H9 (cell line): ENCODE measurements around the gene GAK. TPM values are rescaled to one million over a fixed set of nuclear protein-coding genes. Genes with fewer than 3 reads are reported as not detected.

Experiments
- DNase-seq: peaks from one replicate; pipeline ENCODE4 v3.0.0-alpha.2; 2017
- H2AFZ ChIP-seq: one replicate; pipeline ENCODE4 v1.6.1; 2013; ENCODE audit warnings: mild to moderate bottlenecking, low read length, control low read depth, moderate library complexity
- H2AK5ac ChIP-seq: 2 replicates; pipeline ENCODE4 v1.6.1; 2013; ENCODE audit warnings: low read length, control low read depth, mixed read lengths; ENCODE audit not compliant: insufficient read length
- H2BK120ac ChIP-seq: one replicate; pipeline ENCODE4 v1.6.1; 2013; ENCODE audit warnings: low read depth, mild to moderate bottlenecking, low read length, control low read depth, inconsistent platforms; ENCODE audit not compliant: poor library complexity, severe bottlenecking
- H2BK12ac ChIP-seq: 2 replicates; pipeline ENCODE4 v1.6.1; 2013; ENCODE audit warnings: low read length, control low read depth, mixed read lengths, low read depth; ENCODE audit not compliant: insufficient read length
- H2BK15ac ChIP-seq: 2 replicates; pipeline ENCODE4 v1.6.1; 2013; ENCODE audit warnings: low read depth, low read length, control low read depth
- H2BK20ac ChIP-seq: one replicate; pipeline ENCODE4 v1.6.1; 2013; ENCODE audit warnings: low read depth, mild to moderate bottlenecking, low read length, control low read depth, inconsistent platforms; ENCODE audit not compliant: poor library complexity, severe bottlenecking
- H2BK5ac ChIP-seq: 2 replicates; pipeline ENCODE4 v1.6.1; 2013; ENCODE audit warnings: low read length, control low read depth, mixed read lengths; ENCODE audit not compliant: insufficient read length
- H3K14ac ChIP-seq: 2 replicates; pipeline ENCODE4 v1.6.1; 2013; ENCODE audit warnings: low read length, control low read depth; ENCODE audit not compliant: insufficient read depth
- H3K18ac ChIP-seq: 2 replicates; pipeline ENCODE4 v1.6.1; 2013; ENCODE audit warnings: low read depth, mild to moderate bottlenecking, mixed read lengths, low read length, control low read depth; ENCODE audit not compliant: insufficient read length
- H3K23ac ChIP-seq: 2 replicates; pipeline ENCODE4 v1.6.1; 2013; ENCODE audit warnings: low read length, control low read depth, mixed read lengths, low read depth; ENCODE audit not compliant: insufficient read length
- H3K23me2 ChIP-seq: 2 replicates; pipeline ENCODE4 v1.6.1; 2013; ENCODE audit warnings: low read depth, mild to moderate bottlenecking, mixed read lengths, low read length, control low read depth; ENCODE audit not compliant: insufficient read length, poor library complexity, severe bottlenecking
- H3K27ac ChIP-seq: 2 replicates; pipeline ENCODE4 v1.5.1; 2013; ENCODE audit warnings: low read length, control low read depth, mixed read lengths, low read depth; ENCODE audit not compliant: insufficient read length
- H3K27me3 ChIP-seq: 2 replicates; pipeline ENCODE4 v1.6.1; 2013; ENCODE audit warnings: low read length, control low read depth, inconsistent platforms; ENCODE audit not compliant: insufficient read depth
- H3K4ac ChIP-seq: 2 replicates; pipeline ENCODE4 v1.6.1; 2013; ENCODE audit warnings: low read depth, mild to moderate bottlenecking, control low read depth, inconsistent platforms, low read length, moderate library complexity
- H3K4me1 ChIP-seq: 2 replicates; pipeline ENCODE4 v1.6.1; 2013; ENCODE audit warnings: low read length, control low read depth, inconsistent platforms; ENCODE audit not compliant: insufficient read depth
- H3K4me2 ChIP-seq: 2 replicates; pipeline ENCODE4 v1.6.1; 2013; ENCODE audit warnings: low read length, control low read depth, mixed read lengths; ENCODE audit not compliant: insufficient read length, insufficient read depth
- H3K56ac ChIP-seq: 2 replicates; pipeline ENCODE4 v1.6.1; 2013; ENCODE audit warnings: low read depth, mild to moderate bottlenecking, mixed read lengths, low read length, control low read depth; ENCODE audit not compliant: insufficient read length
- H3K79me1 ChIP-seq: 2 replicates; pipeline ENCODE4 v1.6.1; 2013; ENCODE audit warnings: low read depth, mild to moderate bottlenecking, moderate library complexity, low read length, control low read depth, inconsistent platforms; ENCODE audit not compliant: insufficient read depth, poor library complexity, severe bottlenecking
- H3K79me2 ChIP-seq: 2 replicates; pipeline ENCODE4 v1.6.1; 2013; ENCODE audit warnings: low read length, control low read depth, inconsistent platforms; ENCODE audit not compliant: insufficient read depth
- H3K9ac ChIP-seq: 2 replicates; pipeline ENCODE4 v1.6.1; 2013; ENCODE audit warnings: low read length, control low read depth, mixed read lengths; ENCODE audit not compliant: insufficient read length; ENCODE audit errors: extremely low read depth
- H3K9me3 ChIP-seq: one replicate; pipeline ENCODE4 v1.6.1; 2013; ENCODE audit warnings: low read depth, low read length, inconsistent platforms; ENCODE audit not compliant: control insufficient read depth
- H3T11ph ChIP-seq: one replicate; pipeline ENCODE4 v1.6.1; 2013; ENCODE audit warnings: mild to moderate bottlenecking, low read length, control low read depth, inconsistent platforms
- H4K20me1 ChIP-seq: one replicate; pipeline ENCODE4 v1.6.1; 2013; ENCODE audit not compliant: control insufficient read depth, insufficient read length, insufficient read depth
- H4K5ac ChIP-seq: 2 replicates; pipeline ENCODE4 v1.6.1; 2013; ENCODE audit warnings: low read depth, mild to moderate bottlenecking, mixed read lengths, low read length, control low read depth; ENCODE audit not compliant: insufficient read length
- H4K8ac ChIP-seq: replicated peaks from 2 replicates; pipeline ENCODE4 v1.6.1; 2013; ENCODE audit warnings: low read length, control low read depth, mixed read lengths, low read depth; ENCODE audit not compliant: insufficient read length
- H4K91ac ChIP-seq: 2 replicates; pipeline ENCODE4 v1.6.1; 2013; ENCODE audit warnings: low read depth, mild to moderate bottlenecking, moderate library complexity, mixed read lengths, low read length, control low read depth; ENCODE audit not compliant: insufficient read length
- H3K27ac Mint-ChIP-seq, 3 experiments: 2 replicates in 2 of 3; 3 replicates in 1 of 3; pipeline ENCODE4 v1.8.0; 2020 to 2021; ENCODE audit warnings: mixed read lengths in 3 of 3, mild to moderate bottlenecking in 1 of 3, moderate library complexity in 1 of 3
- H3K27me3 Mint-ChIP-seq: 2 replicates; pipeline ENCODE4 v1.8.0; 2021; ENCODE audit warnings: low read depth, mild to moderate bottlenecking, moderate library complexity, mixed read lengths
- H3K36me3 Mint-ChIP-seq, 3 experiments: 2 replicates in 2 of 3; 3 replicates in 1 of 3; pipeline ENCODE4 v1.8.0; 2020 to 2021; ENCODE audit warnings: low read depth in 3 of 3, mixed read lengths in 3 of 3; ENCODE audit not compliant: insufficient read depth in 1 of 3
- H3K4me1 Mint-ChIP-seq, 2 experiments: 2 replicates each; pipeline ENCODE4 v1.8.0; 2020; ENCODE audit warnings: mixed read lengths in 2 of 2
- H3K4me3 Mint-ChIP-seq, 2 experiments: 2 replicates in 1 of 2; 3 replicates in 1 of 2; pipeline ENCODE4 v1.8.0; 2020 to 2021; ENCODE audit warnings: mild to moderate bottlenecking in 2 of 2, mixed read lengths in 2 of 2, moderate library complexity in 1 of 2
- H3K9me3 Mint-ChIP-seq, 2 experiments: 2 replicates in 1 of 2; 3 replicates in 1 of 2; pipeline ENCODE4 v1.8.0; 2020; ENCODE audit warnings: mild to moderate bottlenecking in 2 of 2, mixed read lengths in 2 of 2, moderate library complexity in 1 of 2
- CTCF ChIP-seq: fragments of 200-600 bp; sonication (generic); conservative IDR thresholded peaks from 3 replicates; pipeline ENCODE4 v1.8.0; 2021; ENCODE audit warnings: antibody characterized with exemption, mild to moderate bottlenecking
- WGBS: extraction: QIAGEN DNeasy Blood & Tissue Kit; methylation state at CpG from one replicate; pipeline ENCODE4 v1.1.7; 2013; ENCODE audit warnings: missing lambda C conversion rate, low lambda C conversion rate, mixed read lengths; ENCODE audit not compliant: insufficient read length; ENCODE audit errors: extremely low coverage; 5-methylcytosine and 5-hydroxymethylcytosine counted together
- total RNA-seq: library from RNA; stranded (reverse); gene quantifications from 2 replicates; pipeline ENCODE4 v1.2.1, GENCODE V29; 2021

The GAK gene
- total RNA-seq, 1 experiment from 2014 or later = 80.7 TPM

GRCh38 chr4:913280-913618 lies 18.9 kb downstream of the GAK start:
- Histone ChIP-seq H3K79me1 (peaks cover 9% of the 10 kb centered on the region), H2BK12ac (no peak overlapping the region), H2BK20ac (no peak overlapping the region), H3K9ac (no peak overlapping the region), H3K14ac (no peak overlapping the region), H3K27me3 (no peaks in the 10 kb centered on the region), H3T11ph (no peak overlapping the region), H2AFZ (no peak overlapping the region), H3K23me2 (no peaks in the 10 kb centered on the region), H4K91ac (no peak overlapping the region), H4K5ac (no peak overlapping the region), H2AK5ac (no peak overlapping the region), H3K4me2 (no peak overlapping the region), H3K4ac (no peak overlapping the region), H3K9me3 (no peaks in the 10 kb centered on the region), H3K79me2 (peaks cover 6% of the 10 kb centered on the region; the same call in 1 of the 2 replicates), H4K8ac (no peak overlapping the region), H3K56ac (no peak overlapping the region), H2BK5ac (no peak overlapping the region), H3K4me1 (no peaks in the 10 kb centered on the region), H3K23ac (no peak overlapping the region), H4K20me1 (no peaks in the 10 kb centered on the region), H2BK15ac (no peak overlapping the region), H3K27ac (no peak overlapping the region), H2BK120ac (no peak overlapping the region), H3K18ac (no peak overlapping the region)
- no peak overlapping the region for H3K4me3 Mint-ChIP-seq
- peaks cover 6 to 7% of the 10 kb centered on the region in 2 experiments for H3K4me1 Mint-ChIP-seq
- no peak overlapping the region; a peak in 1 of 7 replicates for H3K27ac Mint-ChIP-seq
- no peak for DNase-seq
- H3K9me3 Mint-ChIP-seq = no peaks in the 10 kb centered on the region
- no CpG with 5 or more reads among the region's 4 CpGs for WGBS
- H3K36me3 Mint-ChIP-seq = peaks cover 5 to 25% (median 25%) of the 10 kb centered on the region in 3 experiments; a peak in 5 of 7 replicates
- no peak for TF ChIP-seq CTCF
- no peaks in the 10 kb centered on the region; the same call in 1 of the 2 replicates for H3K27me3 Mint-ChIP-seq
